T47D (cell line): ENCODE measurements around the gene GPRC5A.
A peak's percentile ranks its signal among the peaks of the same experiment; 100 is the strongest.

Experiments
- DNase-seq, 2 experiments: peaks; one replicate each; pipeline versions ENCODE4 v3.0.0 to v3.0.0-alpha.2; 2011 to 2012; ENCODE audit warnings: low read depth in 1 of 2, low spot score in 1 of 2
- JUND ChIP-seq: IDR thresholded peaks from 2 replicates; pipeline ENCODE4 v1.6.1; 2012; ENCODE audit warnings: low read depth
- in situ Hi-C: cut with HindIII; loops from 2 replicates; pipeline ENCODE4 v1.10.0; 2016; ENCODE audit warnings: low sequenced_read_pairs, low pct_unique_long_range_greater_than_20kb

Gene GPRC5A

DNA sequence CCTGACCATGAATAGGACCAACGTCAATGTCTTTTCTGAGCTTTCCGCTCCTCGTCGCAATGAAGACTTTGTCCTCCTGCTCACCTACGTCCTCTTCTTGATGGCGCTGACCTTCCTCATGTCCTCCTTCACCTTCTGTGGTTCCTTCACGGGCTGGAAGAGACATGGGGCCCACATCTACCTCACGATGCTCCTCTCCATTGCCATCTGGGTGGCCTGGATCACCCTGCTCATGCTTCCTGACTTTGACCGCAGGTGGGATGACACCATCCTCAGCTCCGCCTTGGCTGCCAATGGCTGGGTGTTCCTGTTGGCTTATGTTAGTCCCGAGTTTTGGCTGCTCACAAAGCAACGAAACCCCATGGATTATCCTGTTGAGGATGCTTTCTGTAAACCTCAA lies 17.3 kb downstream of the GPRC5A start:
- no peak for DNase-seq
- in situ Hi-C loops = no loop called here
- TF ChIP-seq JUND = no peak

DNA sequence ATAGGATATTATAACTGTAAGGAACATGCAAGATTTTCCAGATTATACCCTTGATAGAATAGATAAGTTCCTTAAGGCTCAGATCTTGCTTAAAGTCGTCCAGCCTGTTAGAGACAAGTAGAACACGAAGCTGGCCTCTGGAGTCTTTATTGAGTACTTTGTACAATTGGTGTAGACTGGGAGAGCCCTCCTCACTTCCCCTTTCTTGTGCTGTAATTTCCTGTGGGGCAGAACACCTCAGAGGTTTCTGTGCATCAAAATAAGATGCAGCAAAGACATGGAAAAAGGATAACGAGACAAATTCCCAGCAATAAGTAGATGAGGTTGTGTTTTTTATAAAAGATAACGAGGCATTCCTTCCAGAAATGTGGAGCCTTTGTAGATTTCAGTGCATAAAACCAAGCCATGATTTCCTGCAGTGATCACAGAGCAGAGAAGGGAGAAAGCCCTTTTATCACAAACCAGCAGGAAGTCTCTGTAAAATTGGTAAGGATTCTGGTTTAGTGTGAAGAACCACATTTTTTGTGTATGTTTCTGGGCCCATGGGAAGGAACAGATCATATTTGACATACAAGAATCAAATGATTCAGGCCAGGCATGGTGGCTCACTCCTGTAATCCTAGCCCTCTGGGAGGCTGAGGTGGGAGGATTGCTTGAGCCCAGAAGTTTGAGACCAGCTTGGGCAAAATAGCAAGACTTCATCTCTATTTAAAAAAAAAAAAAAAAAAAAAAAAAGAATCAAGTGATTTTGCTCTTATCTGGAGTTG lies 18.0 kb downstream of the GPRC5A start:
- TF ChIP-seq JUND = no peak
- no peak for DNase-seq
- in situ Hi-C loops = no loop called here

DNA sequence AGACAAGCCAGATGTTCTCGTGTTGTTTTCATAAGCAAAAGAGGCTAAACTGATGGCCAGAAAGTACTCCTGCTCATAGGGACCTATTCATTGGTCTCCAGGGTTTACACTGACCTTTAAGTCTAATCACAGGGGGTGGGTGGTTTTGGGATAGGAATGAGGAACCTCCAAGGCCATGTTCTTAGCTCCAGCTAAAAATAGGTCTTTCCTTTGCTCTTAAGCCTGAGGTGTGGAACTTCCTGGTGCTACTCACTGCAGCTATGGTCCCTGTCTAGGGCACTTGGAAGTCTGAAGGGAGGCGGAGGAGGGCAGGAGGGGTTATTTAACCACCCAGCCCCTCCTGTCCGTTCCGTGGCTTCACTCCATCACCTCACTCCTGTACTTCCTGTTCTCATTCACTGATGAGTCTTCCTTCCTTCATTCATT lies 18.6 kb downstream of the GPRC5A start:
- no peak for TF ChIP-seq JUND

DNA sequence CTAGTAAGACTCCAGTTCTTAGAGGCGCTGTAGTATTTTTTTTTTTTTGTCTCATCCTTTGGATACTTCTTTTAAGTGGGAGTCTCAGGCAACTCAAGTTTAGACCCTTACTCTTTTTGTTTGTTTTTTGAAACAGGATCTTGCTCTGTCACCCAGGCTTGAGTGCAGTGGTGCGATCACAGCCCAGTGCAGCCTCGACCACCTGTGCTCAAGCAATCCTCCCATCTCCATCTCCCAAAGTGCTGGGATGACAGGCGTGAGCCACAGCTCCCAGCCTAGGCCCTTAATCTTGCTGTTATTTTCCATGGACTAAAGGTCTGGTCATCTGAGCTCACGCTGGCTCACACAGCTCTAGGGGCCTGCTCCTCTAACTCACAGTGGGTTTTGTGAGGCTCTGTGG lies 21.3 kb downstream of the GPRC5A start:
- in situ Hi-C loops = no loop called here
- TF ChIP-seq JUND = no peak
- DNase-seq = no peak

More for the DNA sequence above, 18.6 kb downstream of the GPRC5A start:
- in situ Hi-C loops = no loop called here
- DNase-seq = no peak

DNA sequence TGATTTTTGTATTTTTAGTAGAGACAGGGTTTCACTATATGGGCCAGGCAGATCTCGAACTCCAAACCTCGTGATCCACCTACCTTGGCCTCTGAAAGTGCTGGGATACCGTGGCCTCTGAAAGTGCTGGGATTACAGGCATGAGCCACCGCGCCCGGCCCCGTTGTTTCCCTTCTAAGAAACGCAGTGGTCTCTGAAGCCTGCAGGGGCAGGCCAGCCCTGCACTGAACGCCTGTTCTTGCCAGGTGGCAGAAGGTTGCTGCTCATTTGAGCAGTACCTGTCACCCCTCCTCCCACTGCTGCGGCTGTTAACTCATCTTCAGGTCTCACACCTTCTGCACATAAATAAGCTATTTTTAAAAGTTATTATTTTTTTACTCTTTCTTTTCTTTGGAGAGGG lies 24.3 kb downstream of the GPRC5A start:
- no peak for DNase-seq
- in situ Hi-C loops = no loop called here
- TF ChIP-seq JUND = no peak

DNA sequence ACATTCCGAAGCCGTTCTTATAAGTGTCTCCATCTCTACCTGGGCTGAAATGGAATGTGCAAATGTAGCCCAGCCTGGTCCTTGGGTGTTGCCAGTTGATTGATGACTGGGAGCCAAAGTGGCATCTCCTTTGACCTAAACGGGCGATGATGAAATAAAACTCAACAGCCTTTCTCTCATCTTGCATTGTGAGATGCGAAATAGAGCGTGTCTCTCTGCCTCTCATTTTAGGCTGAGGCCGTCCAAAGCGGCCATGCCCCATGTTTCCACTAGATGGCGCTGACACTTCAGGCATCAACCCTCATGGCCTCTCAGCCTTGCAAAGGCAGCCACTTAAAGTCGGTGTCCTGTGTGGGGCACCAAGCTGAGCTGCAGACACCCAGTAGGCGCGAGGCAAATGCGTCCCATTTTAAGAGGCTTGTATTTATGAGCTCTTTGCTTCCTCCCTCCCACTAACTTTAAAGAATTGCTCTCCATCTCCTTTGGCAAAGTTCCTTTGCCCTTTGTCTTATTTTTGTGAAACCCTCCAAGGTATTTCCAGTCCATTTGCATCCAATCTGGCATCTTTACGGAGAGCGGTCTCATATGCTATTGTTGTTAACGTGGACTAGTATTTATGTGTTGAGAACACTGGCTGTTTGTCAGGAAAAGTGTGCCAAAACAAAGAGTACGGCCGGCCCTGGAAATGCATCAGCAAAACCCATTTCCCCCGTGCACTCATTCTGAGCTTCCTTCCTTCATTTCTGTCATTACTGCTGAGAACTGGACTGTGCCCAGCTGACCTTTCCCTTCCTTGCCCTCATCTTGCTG lies 25.0 kb downstream of the GPRC5A start:
- no peak for TF ChIP-seq JUND
- in situ Hi-C loops = no loop called here
- DNase-seq = peak; percentile 3 to 63

DNA sequence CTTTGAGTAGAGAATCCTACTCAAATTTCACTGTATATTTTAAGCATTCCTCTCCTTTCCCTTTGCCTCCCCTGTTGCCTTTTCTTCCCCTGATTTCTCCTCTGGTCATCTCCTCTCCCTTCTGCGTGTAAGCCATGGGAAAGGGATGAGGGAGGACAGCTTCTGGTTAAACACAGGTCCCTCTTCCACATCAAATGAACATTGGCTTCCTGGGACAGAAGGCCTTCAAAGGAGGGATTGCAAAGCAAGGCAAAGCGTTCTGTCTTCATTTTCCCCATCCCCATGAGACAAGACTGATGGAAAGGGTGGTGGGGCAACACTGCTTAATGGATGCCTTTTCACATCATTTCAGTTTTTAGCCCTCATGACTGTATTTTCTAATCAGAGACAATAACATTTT lies 26.2 kb downstream of the GPRC5A start:
- in situ Hi-C loops = no loop called here
- TF ChIP-seq JUND = no peak
- no peak for DNase-seq

DNA sequence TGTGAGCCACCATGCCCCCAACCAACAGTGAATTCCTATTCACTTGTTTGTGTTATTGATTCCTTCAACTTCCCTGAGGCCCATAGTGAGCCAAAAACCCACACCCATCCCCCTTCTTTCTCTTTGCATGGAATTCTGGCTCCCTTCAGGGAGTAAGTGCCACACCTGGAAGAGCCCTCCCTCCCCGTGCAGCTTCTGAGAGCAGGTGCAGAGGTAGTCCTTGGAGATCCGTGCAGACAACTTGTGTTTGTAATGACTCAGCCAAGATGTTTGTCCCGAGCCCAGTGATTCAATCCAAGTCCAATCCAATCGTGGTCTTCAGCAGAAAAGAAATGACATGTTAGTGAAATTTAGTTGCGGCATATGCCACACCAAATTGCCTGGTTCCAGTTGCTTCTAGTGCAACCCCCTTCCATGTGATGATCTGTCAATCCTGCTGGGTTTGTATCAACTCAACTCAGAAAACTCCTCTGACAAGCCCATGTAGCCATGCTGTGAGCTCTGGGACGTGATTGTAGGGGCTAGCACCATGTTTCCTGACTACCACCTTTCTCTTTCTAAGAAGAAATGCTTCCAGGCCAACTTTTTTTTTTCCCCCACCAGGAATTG lies 27.5 kb downstream of the GPRC5A start:
- no peak for DNase-seq
- in situ Hi-C loops = no loop called here

DNA sequence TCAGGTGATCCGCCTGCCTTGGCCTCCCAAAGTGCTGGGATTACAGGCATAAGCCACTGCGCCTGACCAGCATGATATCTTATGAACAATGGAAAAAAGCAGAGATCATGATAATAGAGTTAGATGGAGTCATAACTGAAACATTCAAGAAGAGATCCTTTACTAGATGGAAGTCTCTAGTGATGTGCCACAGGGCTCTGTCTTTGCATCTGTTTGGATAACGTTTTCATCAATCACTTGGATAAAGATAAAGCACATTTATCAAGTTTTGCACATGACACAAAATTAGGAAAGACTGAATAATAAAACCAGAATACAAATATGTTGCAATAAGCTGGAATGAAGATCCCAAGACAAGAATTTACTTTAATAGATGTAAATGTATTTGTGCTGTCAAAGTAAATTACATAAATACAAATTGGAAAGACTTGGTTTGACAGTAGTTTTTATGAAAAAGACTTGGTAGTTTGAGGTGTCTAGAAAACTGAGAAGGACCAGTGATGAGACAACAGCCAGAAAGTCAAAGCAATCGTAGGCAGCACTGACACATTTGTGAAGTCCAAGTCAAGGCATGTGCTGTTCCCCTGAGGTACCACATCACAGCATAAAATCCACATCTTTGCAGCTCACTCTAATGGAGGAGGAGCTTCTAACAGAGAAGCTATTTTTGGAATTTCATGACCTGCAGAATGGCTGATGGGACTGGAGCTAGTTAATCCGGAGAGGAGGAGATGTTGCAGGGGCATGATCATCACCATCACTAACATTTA lies 28.5 kb downstream of the GPRC5A start:
- no peak for DNase-seq
- no peak for TF ChIP-seq JUND
- in situ Hi-C loops = no loop called here

More for the DNA sequence above, 27.5 kb downstream of the GPRC5A start:
- no peak for TF ChIP-seq JUND

DNA sequence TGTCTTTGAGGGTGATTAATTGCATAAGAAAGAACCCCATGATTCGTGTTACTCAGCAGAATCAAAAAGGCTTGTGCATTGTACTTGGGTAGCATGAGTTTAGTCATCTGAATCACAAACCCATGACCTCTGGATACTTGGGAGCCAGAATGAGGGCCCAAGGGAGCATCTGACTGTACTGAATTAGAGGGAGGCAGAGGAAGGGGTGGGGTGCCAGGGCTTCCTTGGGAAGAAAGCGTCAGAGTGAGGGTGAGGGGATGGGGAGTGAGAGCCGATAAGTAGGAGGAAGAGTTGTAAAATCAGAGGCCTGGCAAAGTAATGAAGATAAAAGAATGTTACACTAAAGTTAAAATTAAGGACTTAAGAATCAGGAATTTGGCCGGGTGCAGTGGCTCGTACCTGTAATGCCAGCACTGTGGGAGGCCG lies 30.8 kb downstream of the GPRC5A start:
- DNase-seq = no peak
- TF ChIP-seq JUND = no peak
- in situ Hi-C loops = no loop called here

DNA sequence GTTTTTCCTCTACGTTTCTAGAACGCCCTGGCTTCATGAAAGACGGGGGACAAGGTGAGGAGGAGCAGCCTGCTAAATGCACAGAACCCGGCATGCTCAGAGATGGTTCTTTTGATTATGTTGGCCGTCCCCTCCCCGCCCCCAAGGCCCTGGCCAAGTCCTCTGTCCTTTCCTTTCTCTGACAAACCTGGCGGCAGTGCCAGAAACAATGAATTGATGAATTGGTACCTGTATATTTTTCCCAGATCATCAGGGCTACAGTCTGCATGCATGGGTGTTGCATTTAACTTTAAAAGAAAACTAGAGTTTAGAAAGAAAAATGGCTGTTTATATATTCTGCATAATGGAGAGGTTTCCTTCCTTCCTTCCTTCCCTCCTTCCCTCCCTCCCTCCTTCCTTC lies 31.6 kb downstream of the GPRC5A start:
- in situ Hi-C loops = no loop called here
- no peak for TF ChIP-seq JUND
- no peak for DNase-seq

DNA sequence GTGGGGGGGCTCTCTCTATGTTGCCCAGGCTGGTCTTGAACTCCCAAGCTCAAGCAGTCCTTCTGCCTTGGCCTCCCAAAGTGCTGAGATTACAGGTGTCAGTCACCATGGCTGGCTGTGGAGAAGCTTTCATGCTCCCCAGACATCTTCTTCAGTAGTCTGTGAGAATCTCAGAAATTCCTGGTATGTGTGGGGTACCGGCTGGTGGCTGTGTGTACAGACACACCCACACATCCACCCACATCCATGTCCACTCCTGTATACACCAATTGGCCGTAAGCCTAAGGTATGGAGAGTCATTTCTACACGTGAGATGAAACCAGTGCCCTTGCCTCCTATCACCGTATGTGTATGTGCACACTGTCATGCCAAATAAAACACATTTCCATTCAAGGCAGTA lies 32.8 kb downstream of the GPRC5A start:
- DNase-seq = no peak
- in situ Hi-C loops = no loop called here
- no peak for TF ChIP-seq JUND
